Lower leg skin (tissue), 3 donors: ENCODE results near the gene E2F1.

ENCODE experiments used
- CTCF ChIP-seq, 3 donors: fragments of 450-650 bp; IDR thresholded peaks; one replicate each; pipeline ENCODE4 v1.5.1; 2016; ENCODE audit warnings: antibody characterized with exemption in 3 of 3, mild to moderate bottlenecking in 3 of 3, moderate library complexity in 2 of 3
- POLR2A ChIP-seq, 2 donors: fragments of 450-650 bp; IDR thresholded peaks; one replicate each; pipeline ENCODE4 v1.6.1; 2016 to 2017; ENCODE audit warnings: antibody characterized with exemption in 2 of 2, mild to moderate bottlenecking in 1 of 2, moderate library complexity in 1 of 2

- no peak for TF ChIP-seq CTCF (IDR thresholded peaks at IDR 0.05)
- TF ChIP-seq POLR2A (IDR thresholded peaks at IDR 0.05) = no peak
Observed at GRCh38 chr20:33710681-33711445, 24.7 kb upstream of the E2F1 start.
